Retina (tissue), 1 donor: ENCODE data around the gene C9orf153.
"Not testable (repeated sequence)": the region's sequence is repeated elsewhere in the genome, so short reads cannot be mapped to it uniquely, and the experiment has no call there.

Source experiments
- DNase-seq: peaks from one replicate; pipeline ENCODE4 v3.0.0-alpha.2; 2016

Gene C9orf153

DNA sequence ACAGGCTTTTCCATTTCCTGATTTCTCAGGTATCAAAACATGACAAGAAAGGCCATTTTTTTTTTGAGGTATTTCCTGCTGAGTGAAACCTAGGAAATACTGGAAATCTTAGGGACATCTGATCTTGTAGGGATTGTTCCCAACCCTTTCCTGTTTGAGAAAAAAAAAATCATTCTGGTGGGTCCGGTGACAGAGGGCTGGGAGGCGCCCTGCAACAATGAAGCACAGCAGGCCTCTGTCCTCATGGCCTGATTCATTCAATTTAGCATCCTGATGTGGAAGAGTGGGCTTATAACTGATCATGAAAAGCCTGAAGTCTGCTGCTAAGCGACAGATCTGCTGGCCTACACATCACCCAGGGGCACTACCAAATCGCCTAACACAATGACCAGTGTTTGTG lies 3.0 kb upstream of the C9orf153 start:
- peak; percentile 53 for DNase-seq

- peak; percentile 56 for DNase-seq
Measured at GRCh38 chr9:86257391-86257790, 2.1 kb downstream of the C9orf153 start.

- no peak for DNase-seq
Measured at GRCh38 chr9:86256653-86257052, 2.8 kb downstream of the C9orf153 start.

DNA sequence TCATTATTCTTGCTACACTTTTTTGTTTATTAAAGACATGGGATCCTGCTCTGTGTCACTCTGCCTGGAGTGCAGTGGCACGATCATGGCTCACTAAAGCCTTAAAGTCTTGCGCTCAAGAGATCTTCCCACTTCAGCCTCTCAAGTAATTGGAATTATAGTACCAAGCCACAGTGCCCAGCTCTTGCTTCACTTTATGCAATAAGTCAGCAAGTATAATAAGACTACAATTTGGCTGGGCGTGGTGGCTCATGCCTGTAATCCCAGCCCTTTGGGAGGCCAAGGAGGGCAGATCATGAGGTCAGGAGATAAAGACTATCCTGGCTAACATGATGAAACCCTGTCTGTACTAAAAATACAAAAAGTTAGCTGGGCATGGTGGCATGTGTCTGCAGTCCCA lies 5.9 kb downstream of the C9orf153 start:
- DNase-seq: no peak

GRCh38 chr9:86252870-86253269 lies 6.6 kb downstream of the C9orf153 start:
- no peak for DNase-seq

DNA sequence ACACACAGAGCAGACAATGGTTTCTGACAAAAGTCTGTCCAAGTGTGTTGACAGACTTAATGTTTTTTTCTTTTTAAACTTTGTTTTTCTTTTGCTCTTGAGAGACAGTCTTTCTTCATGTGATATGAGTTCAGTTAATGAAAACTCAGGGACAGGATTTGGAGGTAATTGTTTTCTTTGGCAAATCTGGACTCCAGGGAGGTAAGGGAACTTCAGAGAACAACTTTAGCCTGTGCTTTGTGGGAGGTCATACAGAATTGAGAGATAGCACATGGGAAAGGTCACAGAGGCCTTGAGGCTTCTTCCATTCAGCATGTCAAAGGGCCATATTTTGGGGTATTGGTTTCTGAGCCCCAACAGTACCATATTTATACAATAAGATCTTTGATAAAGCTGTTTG lies 9.3 kb downstream of the C9orf153 start:
- no peak for DNase-seq

- DNase-seq: no peak
Measured at GRCh38 chr9:86248746-86249145, 10.7 kb downstream of the C9orf153 start.

- DNase-seq: no peak
Measured at GRCh38 chr9:86246752-86247161, 12.7 kb downstream of the C9orf153 start.

DNA sequence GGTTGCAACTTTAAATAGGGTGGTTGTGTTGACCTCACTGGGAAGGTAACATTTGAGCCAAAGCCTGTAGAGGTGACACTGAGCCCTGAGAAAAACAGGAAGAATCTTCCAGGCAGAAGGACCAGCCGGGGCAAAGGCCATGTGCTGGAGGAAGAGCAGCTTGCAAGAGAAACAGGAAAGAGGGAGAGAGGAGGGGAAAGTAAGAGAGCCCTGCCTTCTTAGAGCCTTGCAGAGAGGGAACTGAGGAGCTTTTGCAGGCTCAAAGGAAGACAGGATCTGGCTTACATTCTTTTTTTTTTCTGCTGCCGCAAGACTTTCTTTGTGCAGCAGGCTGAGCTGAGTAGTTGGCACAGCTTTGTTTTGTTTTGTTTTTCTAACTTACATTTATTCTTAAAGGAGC lies 17.4 kb downstream of the C9orf153 start:
- no peak for DNase-seq

GRCh38 chr9:86241216-86241615 lies 18.2 kb downstream of the C9orf153 start:
- no peak for DNase-seq

DNA sequence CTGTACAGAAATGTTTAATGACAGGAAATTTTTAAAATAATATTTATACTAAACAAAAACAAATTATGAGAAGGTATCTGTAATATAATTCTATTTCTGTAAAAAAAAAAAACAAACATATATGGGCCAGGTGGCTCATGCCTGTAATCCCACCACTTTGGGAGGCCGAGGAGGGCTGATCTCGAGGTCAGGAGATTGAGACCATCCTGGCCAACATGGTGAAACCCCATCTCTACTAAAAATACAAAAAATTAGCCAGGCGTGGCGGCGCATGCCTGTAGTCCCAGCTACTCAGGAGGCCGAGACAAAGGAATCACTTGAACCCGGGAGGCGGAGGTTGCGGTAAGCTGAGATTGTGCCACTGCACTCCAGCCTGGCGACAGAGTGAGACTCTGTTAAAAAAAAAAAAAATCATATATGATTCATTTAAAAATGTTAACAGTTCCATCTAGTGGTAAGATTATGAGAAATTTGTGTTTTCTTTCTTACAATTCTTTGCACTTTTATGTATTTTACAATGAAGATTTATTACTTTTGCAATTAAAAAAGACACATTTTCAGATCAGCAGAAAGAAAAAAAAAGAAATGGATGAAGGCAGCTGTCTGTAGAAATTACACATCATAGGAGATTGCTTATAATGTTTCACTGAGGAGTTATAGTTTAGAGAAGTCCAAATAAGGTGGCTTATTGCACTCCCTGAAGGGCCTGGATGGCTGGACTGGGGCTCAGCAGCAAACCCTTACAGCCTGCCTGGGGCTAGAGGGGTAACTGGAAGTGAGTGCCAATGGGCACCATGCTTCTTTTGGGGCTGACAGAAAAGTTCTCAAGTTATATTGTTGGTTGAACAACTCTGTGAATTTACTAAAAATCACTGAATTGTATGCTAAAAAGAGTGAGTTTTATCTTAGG lies 20.3 kb downstream of the C9orf153 start:
- no peak for DNase-seq

DNA sequence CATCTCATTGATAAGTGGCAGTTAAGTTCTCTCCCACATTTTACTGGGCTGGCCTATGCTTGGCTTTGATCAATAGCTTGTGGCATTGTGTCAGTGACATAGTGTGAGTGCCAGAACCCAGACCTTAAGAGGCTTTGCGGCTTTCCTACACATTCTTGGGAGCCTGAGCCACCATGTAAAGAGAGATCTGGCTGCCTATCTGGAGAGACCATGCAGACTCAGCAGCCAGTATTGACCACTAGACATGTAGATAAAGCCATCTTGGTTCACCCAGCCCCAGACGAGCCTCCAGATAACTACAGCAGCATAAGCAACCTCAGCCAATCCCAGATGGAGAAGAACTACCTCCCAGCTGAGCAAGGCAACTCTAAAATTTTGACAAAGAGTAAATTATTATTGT lies 28.6 kb downstream of the C9orf153 start:
- DNase-seq: no peak

GRCh38 chr9:86222667-86223066 lies 36.8 kb downstream of the C9orf153 start:
- no peak for DNase-seq

DNA sequence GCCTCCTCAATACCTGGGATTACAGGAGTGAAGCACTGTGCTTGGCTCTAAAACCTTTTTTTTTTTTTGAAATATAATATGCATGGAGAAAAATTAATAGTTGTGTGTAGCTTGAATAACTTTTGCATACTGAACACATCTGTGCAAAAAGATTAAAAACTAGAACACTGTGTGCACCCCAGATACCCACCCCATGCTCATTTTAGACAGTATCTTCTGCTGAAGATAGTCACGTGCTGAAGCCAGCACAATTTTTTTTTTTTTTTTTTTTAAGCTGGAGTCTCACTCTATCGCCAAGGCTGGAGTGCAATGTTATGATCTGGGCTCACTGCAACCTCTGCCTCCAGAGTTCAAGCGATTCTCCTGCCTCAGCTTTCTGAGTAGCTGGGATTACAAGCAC lies 39.9 kb downstream of the C9orf153 start:
- DNase-seq: no peak

DNA sequence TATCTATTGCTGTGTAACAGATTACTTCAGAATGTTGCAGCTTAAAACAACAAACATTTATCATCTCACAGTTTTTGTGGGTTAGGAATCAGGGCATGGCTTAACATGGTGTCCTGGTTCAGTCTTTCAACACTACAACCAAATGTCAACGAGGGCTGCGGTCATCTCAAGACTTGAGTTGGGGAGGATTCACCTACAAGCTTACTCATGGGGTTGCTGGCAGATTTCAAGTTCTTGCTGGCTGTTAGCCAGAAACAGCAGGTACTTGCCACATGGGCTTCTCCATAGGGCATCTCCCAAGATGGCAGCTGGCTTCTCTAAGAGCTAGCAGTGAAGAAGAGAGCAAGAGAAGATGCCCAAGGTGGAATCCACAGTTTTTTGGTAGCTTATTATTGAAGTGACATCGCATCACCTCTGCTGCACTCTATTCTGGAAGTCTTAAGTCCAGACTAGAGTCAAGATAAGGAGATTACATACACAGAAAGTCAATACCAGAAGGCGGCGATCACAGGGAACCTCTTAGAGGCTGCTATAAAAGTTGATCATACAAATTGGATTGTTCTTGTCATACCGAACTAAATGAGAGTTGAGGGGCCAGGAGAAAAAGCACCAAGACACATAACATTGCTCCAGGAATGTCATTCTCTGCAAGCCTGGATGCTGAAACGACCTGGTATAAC lies 42.2 kb downstream of the C9orf153 start:
- DNase-seq: no peak

- no peak for DNase-seq
Measured at GRCh38 chr9:86207193-86207592, 52.3 kb downstream of the C9orf153 start.

GRCh38 chr9:86202338-86202882 lies 57.0 kb downstream of the C9orf153 start:
- peak; percentile 50 for DNase-seq

GRCh38 chr9:86201474-86202337 lies 57.8 kb downstream of the C9orf153 start:
- peak; percentile 37 for DNase-seq

DNA sequence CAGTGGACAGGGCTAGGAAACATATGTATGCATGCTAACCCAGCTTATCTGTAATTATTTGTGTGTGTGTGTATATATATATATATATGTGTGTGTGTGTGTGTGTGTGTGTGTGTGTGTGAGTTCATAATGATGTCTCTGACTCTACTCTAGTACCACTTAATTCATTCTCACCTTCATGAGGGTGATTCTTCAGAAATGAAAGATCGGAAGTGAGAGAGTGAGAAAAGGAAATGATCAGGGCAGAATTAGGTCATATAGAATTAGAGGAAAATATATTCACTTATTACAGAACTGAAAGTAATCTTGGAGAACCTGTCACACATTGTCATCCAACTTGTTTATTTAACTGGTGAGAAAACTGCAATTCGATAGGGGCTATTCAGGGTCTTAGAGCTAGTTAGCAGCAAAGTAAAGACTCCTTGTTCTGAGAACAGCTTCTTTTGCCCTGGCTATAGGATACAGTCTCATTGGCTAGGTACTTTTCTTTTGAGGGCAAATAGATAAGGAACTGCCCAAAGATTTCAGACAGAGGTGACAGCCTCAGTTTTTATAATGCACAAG lies 58.8 kb downstream of the C9orf153 start:
- DNase-seq: no peak

GRCh38 chr9:86193088-86193487 lies 66.4 kb downstream of the C9orf153 start:
- DNase-seq: no peak

GRCh38 chr9:86190700-86191099 lies 68.8 kb downstream of the C9orf153 start:
- not testable (repeated sequence) for DNase-seq

GRCh38 chr9:86187121-86187520 lies 72.3 kb downstream of the C9orf153 start:
- DNase-seq: no peak

DNA sequence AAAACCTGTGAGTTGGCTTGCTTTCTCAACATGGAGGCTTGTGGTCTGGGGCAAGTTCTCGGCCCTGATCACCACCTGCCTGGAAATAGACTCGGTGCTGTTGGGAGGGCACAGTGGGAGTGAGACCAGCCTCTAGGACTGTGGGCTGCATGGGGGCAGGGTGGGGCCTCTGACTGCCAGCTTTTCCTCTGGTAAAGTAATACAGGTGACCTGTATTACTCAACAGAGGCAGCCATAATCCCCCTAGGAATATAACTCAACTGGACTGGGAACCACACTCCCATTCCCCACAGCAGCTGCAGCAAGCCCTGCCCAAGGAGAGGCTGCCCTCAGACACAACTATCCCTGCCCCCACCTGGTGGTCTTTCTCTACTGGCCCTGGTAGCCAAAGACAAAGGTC lies 72.8 kb downstream of the C9orf153 start:
- no peak for DNase-seq
